ENCODE measurements around the gene VPS13D.

Gene VPS13D

GRCh38 chr1:12407050-12407961 lies 177.5 kb downstream of the VPS13D start:
- Histone ChIP-seq H2AFZ (ENCODE audit: low read depth, low read length) (no peak overlapping the region), H3K4me1 (ENCODE audit: insufficient read depth, low read length) (no peaks in the 10 kb centered on the region), H3K79me2 (ENCODE audit: insufficient read depth, low read length) (no peaks in the 10 kb centered on the region), H3K4me3 (ENCODE audit: low read depth in 1 of 2, low read length in 2 of 2) (no peak overlapping the region), H3K9me3 (ENCODE audit: insufficient read depth, low read length, severe bottlenecking) (peaks cover 6% of the 10 kb centered on the region), H3K9ac (ENCODE audit: low read depth, low read length) (no peak overlapping the region), H3K36me3 (ENCODE audit: insufficient read depth, low read length) (peaks cover 49% of the 10 kb centered on the region), H4K20me1 (ENCODE audit: insufficient read depth, low read length) (no peaks in the 10 kb centered on the region), H3K4me2 (ENCODE audit: insufficient read depth, low read length) (no peak overlapping the region), H3K27ac (ENCODE audit: low read length) (no peak overlapping the region), H3K27me3 (ENCODE audit: insufficient read depth, low read length, poor library complexity) (no peaks in the 10 kb centered on the region)
- DNase-seq (no peak), ATAC-seq (ENCODE audit: insufficient read depth, low read depth) (no peak)
- TF ChIP-seq EZH2 (IDR thresholded peaks at IDR 0.05; ENCODE audit: borderline replicate concordance, low read depth, low read length, severe bottlenecking), result no peak
- peak; percentile 36 for TF ChIP-seq CTCF (IDR thresholded peaks at IDR 0.05; ENCODE audit: borderline replicate concordance, extremely low read depth, low read length, poor library complexity, severe bottlenecking)

- Histone ChIP-seq H3K4me3 (ENCODE audit: low read depth in 1 of 2, low read length in 2 of 2) (no peak overlapping the region), H3K36me3 (ENCODE audit: insufficient read depth, low read length) (peaks cover 45% of the 10 kb centered on the region), H3K4me1 (ENCODE audit: insufficient read depth, low read length) (no peaks in the 10 kb centered on the region), H3K79me2 (ENCODE audit: insufficient read depth, low read length) (no peaks in the 10 kb centered on the region), H3K9me3 (ENCODE audit: insufficient read depth, low read length, severe bottlenecking) (peaks cover 6% of the 10 kb centered on the region), H3K27ac (ENCODE audit: low read length) (no peak overlapping the region), H3K27me3 (ENCODE audit: insufficient read depth, low read length, poor library complexity) (no peaks in the 10 kb centered on the region), H3K9ac (ENCODE audit: low read depth, low read length) (no peak overlapping the region), H2AFZ (ENCODE audit: low read depth, low read length) (no peak overlapping the region), H3K4me2 (ENCODE audit: insufficient read depth, low read length) (no peak overlapping the region), H4K20me1 (ENCODE audit: insufficient read depth, low read length) (no peaks in the 10 kb centered on the region)
- TF ChIP-seq EZH2 (IDR thresholded peaks at IDR 0.05; ENCODE audit: borderline replicate concordance, low read depth, low read length, severe bottlenecking) (no peak), CTCF (IDR thresholded peaks at IDR 0.05; ENCODE audit: borderline replicate concordance, extremely low read depth, low read length, poor library complexity, severe bottlenecking) (no peak)
- no peak for ATAC-seq (ENCODE audit: insufficient read depth, low read depth)
- no peak for DNase-seq
Measured at GRCh38 chr1:12407962-12408454, 178.2 kb downstream of the VPS13D start.

- H3K4me1 ChIP-seq (ENCODE audit: insufficient read depth, low read length), result no peaks in the 10 kb centered on the region
- ATAC-seq (ENCODE audit: insufficient read depth, low read depth) (no peak), DNase-seq (no peak)
- no peaks in the 10 kb centered on the region for H4K20me1 ChIP-seq (ENCODE audit: insufficient read depth, low read length)
- H3K9me3 ChIP-seq (ENCODE audit: insufficient read depth, low read length, severe bottlenecking), result peaks cover 6% of the 10 kb centered on the region
- H3K27me3 ChIP-seq (ENCODE audit: insufficient read depth, low read length, poor library complexity), result no peaks in the 10 kb centered on the region
- H3K27ac ChIP-seq (ENCODE audit: low read length), result no peak overlapping the region
- H3K4me2 ChIP-seq (ENCODE audit: insufficient read depth, low read length), result no peak overlapping the region
- H2AFZ ChIP-seq (ENCODE audit: low read depth, low read length), result no peak overlapping the region
- H3K9ac ChIP-seq (ENCODE audit: low read depth, low read length), result no peak overlapping the region
- no peak for TF ChIP-seq EZH2 (IDR thresholded peaks at IDR 0.05; ENCODE audit: borderline replicate concordance, low read depth, low read length, severe bottlenecking)
- no peak for TF ChIP-seq CTCF (IDR thresholded peaks at IDR 0.05; ENCODE audit: borderline replicate concordance, extremely low read depth, low read length, poor library complexity, severe bottlenecking)
- H3K36me3 ChIP-seq (ENCODE audit: insufficient read depth, low read length), result peaks cover 39% of the 10 kb centered on the region
- H3K79me2 ChIP-seq (ENCODE audit: insufficient read depth, low read length), result no peaks in the 10 kb centered on the region
- no peak overlapping the region for H3K4me3 ChIP-seq (ENCODE audit: low read depth in 1 of 2, low read length in 2 of 2)
Measured at GRCh38 chr1:12408662-12409061, 178.8 kb downstream of the VPS13D start.
